Mesenchymal stem cell (in vitro differentiated cells and primary cell): Measurements from ENCODE around the gene ELK1.

ENCODE experiments used
- DNase-seq: peaks from one replicate; pipeline ENCODE4 v3.0.0-alpha.2; 2013
- H2AFZ ChIP-seq: one replicate; pipeline ENCODE4 v1.6.1; 2013; ENCODE audit warnings: low read depth, mild to moderate bottlenecking, control low read depth, inconsistent platforms, low read length, moderate library complexity
- H2AK5ac ChIP-seq: 2 replicates; pipeline ENCODE4 v1.6.1; 2013; ENCODE audit warnings: low read length, moderate library complexity, mild to moderate bottlenecking, inconsistent platforms; ENCODE audit not compliant: severe bottlenecking
- H2BK120ac ChIP-seq: one replicate; pipeline ENCODE4 v1.6.1; 2013; ENCODE audit warnings: low read depth, mild to moderate bottlenecking, inconsistent platforms, low read length, moderate library complexity
- H2BK12ac ChIP-seq, 2 experiments: one replicate each; pipeline ENCODE4 v1.6.1; 2013; ENCODE audit warnings: inconsistent platforms in 2 of 2, low read length in 2 of 2, mild to moderate bottlenecking in 2 of 2, moderate library complexity in 2 of 2, control low read depth in 1 of 2
- H2BK15ac ChIP-seq: one replicate; pipeline ENCODE4 v1.6.1; 2013; ENCODE audit warnings: mild to moderate bottlenecking, low read depth, inconsistent platforms; ENCODE audit not compliant: poor library complexity, severe bottlenecking
- H2BK5ac ChIP-seq: 2 replicates; pipeline ENCODE4 v1.6.1; 2013; ENCODE audit warnings: low read depth, mild to moderate bottlenecking, low read length, control low read depth, inconsistent platforms; ENCODE audit not compliant: poor library complexity, severe bottlenecking
- H3K14ac ChIP-seq, 2 experiments: one replicate each; pipeline ENCODE4 v1.6.1; 2013; ENCODE audit warnings: inconsistent platforms in 2 of 2, low read length in 2 of 2, control low read depth in 1 of 2, mild to moderate bottlenecking in 1 of 2, moderate library complexity in 1 of 2
- H3K18ac ChIP-seq, 2 experiments: one replicate each; pipeline ENCODE4 v1.6.1; 2013; ENCODE audit warnings: inconsistent platforms in 2 of 2, low read length in 2 of 2, control low read depth in 1 of 2, low read depth in 1 of 2, mild to moderate bottlenecking in 1 of 2
- H3K23ac ChIP-seq, 2 experiments: one replicate each; pipeline ENCODE4 v1.6.1; 2013; ENCODE audit warnings: inconsistent platforms in 2 of 2, low read length in 2 of 2, mild to moderate bottlenecking in 2 of 2, moderate library complexity in 2 of 2, control low read depth in 1 of 2
- H3K27ac ChIP-seq: 2 replicates; pipeline ENCODE4 v1.5.1; 2013; ENCODE audit warnings: mild to moderate bottlenecking, moderate library complexity, low read length, control low read depth, inconsistent platforms; ENCODE audit not compliant: poor library complexity, severe bottlenecking
- H3K27me3 ChIP-seq, 2 experiments: 2 replicates each; pipeline versions ENCODE4 v1.6.1 to v1.7.0; 2013; ENCODE audit warnings: low read length in 2 of 2, mild to moderate bottlenecking in 2 of 2, moderate library complexity in 2 of 2, control low read depth in 1 of 2, inconsistent platforms in 1 of 2; ENCODE audit not compliant: control insufficient read depth in 1 of 2, insufficient read depth in 1 of 2
- H3K36me3 ChIP-seq, 2 experiments: 2 replicates each; pipeline versions ENCODE4 v1.6.1 to v1.7.0; 2013; ENCODE audit warnings: low read length in 2 of 2, control low read depth in 1 of 2, inconsistent platforms in 1 of 2, low read depth in 1 of 2, mild to moderate bottlenecking in 1 of 2; ENCODE audit not compliant: insufficient read depth in 2 of 2, control insufficient read depth in 1 of 2
- H3K4ac ChIP-seq, 2 experiments: one replicate each; pipeline ENCODE4 v1.6.1; 2013; ENCODE audit warnings: inconsistent platforms in 2 of 2, low read length in 2 of 2, mild to moderate bottlenecking in 2 of 2, moderate library complexity in 2 of 2, control low read depth in 1 of 2, low read depth in 1 of 2
- H3K4me1 ChIP-seq: 2 replicates; pipeline ENCODE4 v1.6.1; 2013; ENCODE audit warnings: low read depth, low read length, control low read depth; ENCODE audit not compliant: control insufficient read depth, insufficient read depth
- H3K4me2 ChIP-seq: 2 replicates; pipeline ENCODE4 v1.6.1; 2013; ENCODE audit warnings: low read length, mild to moderate bottlenecking, inconsistent platforms; ENCODE audit not compliant: poor library complexity, severe bottlenecking
- H3K4me3 ChIP-seq, 2 experiments: 2 replicates each; pipeline versions ENCODE4 v1.5.1 to v1.7.0; 2013; ENCODE audit warnings: low read length in 2 of 2, mild to moderate bottlenecking in 2 of 2, control low read depth in 1 of 2, low read depth in 1 of 2; ENCODE audit not compliant: insufficient read depth in 1 of 2
- H3K79me1 ChIP-seq: replicated peaks from 2 replicates; pipeline ENCODE4 v1.6.1; 2013; ENCODE audit warnings: mild to moderate bottlenecking, control low read depth, low read length, inconsistent platforms; ENCODE audit not compliant: poor library complexity, severe bottlenecking
- H3K9ac ChIP-seq: 2 replicates; pipeline ENCODE4 v1.7.0; 2013; ENCODE audit warnings: mild to moderate bottlenecking, low read length, moderate library complexity
- H3K9me3 ChIP-seq: 2 replicates; pipeline ENCODE4 v1.7.0; 2013; ENCODE audit warnings: mild to moderate bottlenecking, low read length; ENCODE audit not compliant: control insufficient read depth
- H4K8ac ChIP-seq: one replicate; pipeline ENCODE4 v1.6.1; 2013; ENCODE audit warnings: inconsistent platforms, mild to moderate bottlenecking, low read length, moderate library complexity
- H4K91ac ChIP-seq: one replicate; pipeline ENCODE4 v1.6.1; 2013; ENCODE audit warnings: mild to moderate bottlenecking, low read length, inconsistent platforms
- whole genome bisulfite sequencing: methylation state at CpG from one replicate; pipeline ENCODE4 v1.1.7; 2013; ENCODE audit warnings: mixed read lengths; 5-methylcytosine and 5-hydroxymethylcytosine counted together

Gene ELK1

GRCh38 chrX:47587906-47588735 lies 62.2 kb downstream of the ELK1 start:
- Histone ChIP-seq H2AFZ (no peak overlapping the region), H2BK5ac (no peak overlapping the region), H4K8ac (no peak overlapping the region), H3K36me3 (peaks cover 19 to 24% of the 10 kb centered on the region in 2 experiments), H3K27me3 (peaks cover 0 to 7% of the 10 kb centered on the region in 2 experiments), H3K4ac (no peak overlapping the region), H3K14ac (no peak overlapping the region), H2BK12ac (no peak overlapping the region), H3K23ac (no peak overlapping the region), H3K9ac (no peak overlapping the region), H2BK120ac (no peak overlapping the region), H3K27ac (no peak overlapping the region), H3K4me1 (peaks cover 10% of the 10 kb centered on the region), H3K9me3 (no peaks in the 10 kb centered on the region), H3K4me2 (no peak overlapping the region), H4K91ac (no peak overlapping the region), H3K4me3 (no peak overlapping the region), H2AK5ac (no peak overlapping the region), H2BK15ac (no peak overlapping the region), H3K18ac (no peak overlapping the region), H3K79me1 (peaks cover 3% of the 10 kb centered on the region)
- no peak for DNase-seq
- 91% methylated on average over 12 of the region's 16 CpGs for WGBS

GRCh38 chrX:47587091-47587891 lies 63.1 kb downstream of the ELK1 start:
- Histone ChIP-seq H3K4me2 (no peak overlapping the region), H3K27me3 (peaks cover 0 to 7% of the 10 kb centered on the region in 2 experiments), H3K36me3 (peaks cover 19 to 24% of the 10 kb centered on the region in 2 experiments), H3K9ac (no peak overlapping the region), H3K23ac (no peak overlapping the region), H2BK120ac (no peak overlapping the region), H3K4me1 (peaks cover 10% of the 10 kb centered on the region), H4K8ac (no peak overlapping the region), H3K14ac (no peak overlapping the region), H2BK15ac (no peak overlapping the region), H4K91ac (no peak overlapping the region), H3K18ac (no peak overlapping the region), H3K27ac (no peak overlapping the region), H2AFZ (no peak overlapping the region), H3K4ac (no peak overlapping the region), H3K9me3 (no peaks in the 10 kb centered on the region), H2AK5ac (no peak overlapping the region), H3K4me3 (no peak overlapping the region), H2BK5ac (no peak overlapping the region), H3K79me1 (peaks cover 3% of the 10 kb centered on the region), H2BK12ac (no peak overlapping the region)
- DNase-seq, result no peak
- 62% methylated on average over 4 of the region's 4 CpGs for WGBS

- Histone ChIP-seq H2AFZ (no peak overlapping the region), H3K14ac (no peak overlapping the region), H3K79me1 (peaks cover 3% of the 10 kb centered on the region), H4K91ac (no peak overlapping the region), H3K27me3 (peaks cover 0 to 7% of the 10 kb centered on the region in 2 experiments), H3K4ac (no peak overlapping the region), H3K4me1 (peaks cover 12% of the 10 kb centered on the region), H2BK12ac (no peak overlapping the region), H3K36me3 (peaks cover 19 to 24% of the 10 kb centered on the region in 2 experiments), H3K4me2 (no peak overlapping the region), H2AK5ac (no peak overlapping the region), H3K4me3 (peak overlapping the region in 1 of 2 experiments; percentile 80), H3K9ac (peak overlapping the region; percentile 7), H3K18ac (no peak overlapping the region), H2BK5ac (no peak overlapping the region), H3K23ac (no peak overlapping the region), H4K8ac (no peak overlapping the region), H2BK120ac (no peak overlapping the region), H2BK15ac (no peak overlapping the region), H3K27ac (no peak overlapping the region), H3K9me3 (no peaks in the 10 kb centered on the region)
- no peak for DNase-seq
- 96% methylated on average over 8 of the region's 11 CpGs for WGBS
Observed at GRCh38 chrX:47586043-47586787, 64.1 kb downstream of the ELK1 start.
